Pancreas (tissue), 10 donors: ENCODE measurements around the gene FLNC. TPM values are rescaled to one million over a fixed set of nuclear protein-coding genes. Genes with fewer than 3 reads are reported as not detected.
A peak's percentile ranks its signal among the peaks of the same experiment; 100 is the strongest.

Source experiments
- ATAC-seq, 4 donors: fragments of 200-7000 bp; cut with Tn5 transposase; one replicate each; pipeline versions ENCODE4 v1.8.0 to v1.9.1; 2020; ENCODE audit warnings: mild to moderate bottlenecking in 4 of 4, moderate library complexity in 4 of 4
- DNase-seq, 6 donors: peaks; one replicate each; pipeline ENCODE4 v3.0.0-alpha.2; 2020
- FAIRE-seq: peaks from 2 replicates; lab custom pipeline; 2012; peaks lifted over from hg19 to GRCh38; lab: Jason Lieb, UNC
- H3K27ac ChIP-seq, 4 donors: fragments of 200-600 bp; sonication (generic); 1 replicate in 3 of 4; 2 replicates in 1 of 4; pipeline versions ENCODE4 v1.5.0 to v1.8.0; 2020
- H3K27me3 ChIP-seq, 4 donors: fragments of 200-600 bp; one replicate each; pipeline ENCODE4 v1.8.0; 2021
- H3K36me3 ChIP-seq, 3 donors: fragments of 200-600 bp; sonication (generic) in 1 of 3; one replicate each; pipeline versions ENCODE4 v1.5.0 to v1.8.0; 2020 to 2021
- H3K4me1 ChIP-seq, 3 donors: fragments of 200-600 bp; one replicate each; pipeline ENCODE4 v1.8.0; 2021
- H3K4me3 ChIP-seq, 4 donors: fragments of 200-600 bp; sonication (generic) in 2 of 4; one replicate each; pipeline versions ENCODE4 v1.5.0 to v1.8.0; 2020 to 2021
- H3K9me3 ChIP-seq, 4 donors: fragments of 200-600 bp; one replicate each; pipeline ENCODE4 v1.8.0; 2021
- CTCF ChIP-seq, 4 donors: fragments of 200-600 bp; sonication (generic) in 3 of 4; IDR thresholded peaks; one replicate each; pipeline versions ENCODE4 v1.5.0 to v1.8.0; 2021; ENCODE audit warnings: antibody characterized with exemption in 4 of 4
- WGBS, 2 donors: extraction: QIAGEN DNeasy Blood & Tissue Kit; methylation state at CpG; one replicate each; pipeline ENCODE4 v1.1.7; 2013; 5-methylcytosine and 5-hydroxymethylcytosine counted together
- intact Hi-C, 3 donors: fragments of 100-400 bp; cut with DNase I; formaldehyde crosslinking; loops; one replicate each; pipeline versions ENCODE4 v1.11.1 to v1.14.2; 2022
- polyA plus RNA-seq, 2 donors: library from polyadenylated mRNA; stranded (reverse); fragments of 200-250 nt; gene quantifications; one replicate each; pipeline ENCODE4 v1.2.3, GENCODE V29; 2013
- total RNA-seq, 6 donors: library from RNA; stranded (reverse); fragmentation: NEBNext Ultra II Directional in 4 of 6; extraction: Animal tissue kit (Norgen Biotek cat#: 25700) in 4 of 6; gene quantifications; one replicate each; pipeline versions ENCODE4 v1.2.1 to v1.2.4, GENCODE V29; 2021 to 2023
- donor health status: healthy with polysubstance abuse.
- donor health status: DM: no; HTN: no; CAD: no; lungs with moderate emphysema.
- donor health status: DM: no; HTN: no; CAD: no.
- donor health status: control.
- donor health status: control.
- donor health status: Bipolar disorder and iron deficiency.
- donor health status: DM: yes; HTN: yes; CAD: no.
- donor health status: DM: no; HTN: no; CAD: no.
- donor health status: DM: no; HTN: no; CAD: no.
- donor health status: DM: yes; HTN: yes; CAD: no.

The FLNC gene
- total and polyA plus RNA-seq, 8 donors: 0.28 to 2.3 (median 1.0) TPM

GRCh38 chr7:128894101-128894440, 63.9 kb downstream of the FLNC start:
- 89 to 91% methylated on average over 6 of the region's 6 CpGs for WGBS, 2 donors
- no peaks in the 10 kb centered on the region for H3K36me3 ChIP-seq
- peaks cover 0 to 7% (median 0%) of the 10 kb centered on the region in 4 donors for H3K27me3 ChIP-seq
- no peaks in the 10 kb centered on the region for H3K4me1 ChIP-seq
- H3K4me3 ChIP-seq: no peak overlapping the region
- no peak overlapping the region for H3K27ac ChIP-seq
- FAIRE-seq (no peak), DNase-seq (no peak), ATAC-seq (no peak)
- H3K9me3 ChIP-seq: no peaks in the 10 kb centered on the region
- no peak for TF ChIP-seq CTCF (IDR thresholded peaks at IDR 0.05)
- intact Hi-C loops: no loop called here

GRCh38 chr7:128895320-128895719, 65.1 kb downstream of the FLNC start:
- FAIRE-seq: no peak
- DNase-seq: peak in 1 of 6 donors; percentile 8

GRCh38 chr7:128899392-128899791, 69.2 kb downstream of the FLNC start:
- Histone ChIP-seq H3K9me3 (no peaks in the 10 kb centered on the region), H3K4me1 (no peaks in the 10 kb centered on the region), H3K27me3 (no peaks in the 10 kb centered on the region), H3K36me3 (no peaks in the 10 kb centered on the region), H3K4me3 (no peak overlapping the region), H3K27ac (no peak overlapping the region)
- intact Hi-C loops: no loop called here
- FAIRE-seq (no peak), DNase-seq (no peak), ATAC-seq (no peak)
- TF ChIP-seq CTCF (IDR thresholded peaks at IDR 0.05): no peak

More at GRCh38 chr7:128895320-128895719, 65.1 kb downstream of the FLNC start:
- intact Hi-C loops: no loop called here
- Histone ChIP-seq H3K4me1 (no peaks in the 10 kb centered on the region), H3K27me3 (peaks cover 0 to 7% (median 0%) of the 10 kb centered on the region in 4 donors), H3K36me3 (no peaks in the 10 kb centered on the region), H3K27ac (no peak overlapping the region), H3K4me3 (no peak overlapping the region), H3K9me3 (no peaks in the 10 kb centered on the region)
- WGBS, 2 donors: 69 to 79% methylated on average over 3 of the region's 3 CpGs
- no peak for TF ChIP-seq CTCF (IDR thresholded peaks at IDR 0.05)
- ATAC-seq: no peak

GRCh38 chr7:128900237-128900636, 70.0 kb downstream of the FLNC start:
- Histone ChIP-seq H3K4me3 (no peak overlapping the region), H3K9me3 (no peaks in the 10 kb centered on the region), H3K27ac (no peak overlapping the region), H3K27me3 (no peaks in the 10 kb centered on the region), H3K4me1 (no peaks in the 10 kb centered on the region), H3K36me3 (no peaks in the 10 kb centered on the region)
- WGBS, 2 donors: 28 to 33% methylated on average over 1 of the region's 1 CpG
- no peak for TF ChIP-seq CTCF (IDR thresholded peaks at IDR 0.05)
- no peak for ATAC-seq
- FAIRE-seq: no peak
- intact Hi-C loops: loop anchor here in 1 of 3 donors (10.0 kb wide), 1 partner anchor 305 kb away; no protein-coding TSS in a partner anchor
- DNase-seq: no peak

GRCh38 chr7:128902761-128903585, 72.8 kb downstream of the FLNC start:
- WGBS, 2 donors: 73 to 78% methylated on average over 12 of the region's 12 CpGs
- FAIRE-seq (no peak), ATAC-seq (no peak), DNase-seq (peak in 1 of 6 donors; percentile 11)
- H3K4me3 ChIP-seq: no peak overlapping the region
- no peaks in the 10 kb centered on the region for H3K36me3 ChIP-seq
- intact Hi-C loops: loop anchor here in 1 of 3 donors (10.0 kb wide), 1 partner anchor 302 kb away; no protein-coding TSS in a partner anchor
- no peaks in the 10 kb centered on the region for H3K27me3 ChIP-seq
- TF ChIP-seq CTCF (IDR thresholded peaks at IDR 0.05): no peak
- H3K9me3 ChIP-seq: no peaks in the 10 kb centered on the region
- no peak overlapping the region for H3K27ac ChIP-seq
- H3K4me1 ChIP-seq: no peaks in the 10 kb centered on the region
